Coronary artery (tissue), 2 donors: ENCODE measurements around the gene ADSS2.
"Not testable (repeated sequence)": the region's sequence is repeated elsewhere in the genome, so short reads cannot be mapped to it uniquely, and the experiment has no call there.

ENCODE experiments used
- DNase-seq: peaks from one replicate; pipeline ENCODE4 v3.0.0-alpha.2; 2017; ENCODE audit warnings: low spot score
- H3K27ac ChIP-seq, 2 donors: fragments of 200-600 bp; sonication (generic); one replicate each; pipeline ENCODE4 v1.5.1; 2016 to 2019
- H3K4me3 ChIP-seq: fragments of 200-600 bp; sonication (generic); 2 replicates; pipeline ENCODE4 v1.5.1; 2016; ENCODE audit warnings: mild to moderate bottlenecking, moderate library complexity
- TF ChIP-seq, protein P1 (sequence below): fragments of 200-600 bp; sonication (generic); IDR thresholded peaks from one replicate; pipeline ENCODE4 v1.5.1; 2019; ENCODE audit warnings: antibody characterized with exemption

Gene ADSS2

DNA sequence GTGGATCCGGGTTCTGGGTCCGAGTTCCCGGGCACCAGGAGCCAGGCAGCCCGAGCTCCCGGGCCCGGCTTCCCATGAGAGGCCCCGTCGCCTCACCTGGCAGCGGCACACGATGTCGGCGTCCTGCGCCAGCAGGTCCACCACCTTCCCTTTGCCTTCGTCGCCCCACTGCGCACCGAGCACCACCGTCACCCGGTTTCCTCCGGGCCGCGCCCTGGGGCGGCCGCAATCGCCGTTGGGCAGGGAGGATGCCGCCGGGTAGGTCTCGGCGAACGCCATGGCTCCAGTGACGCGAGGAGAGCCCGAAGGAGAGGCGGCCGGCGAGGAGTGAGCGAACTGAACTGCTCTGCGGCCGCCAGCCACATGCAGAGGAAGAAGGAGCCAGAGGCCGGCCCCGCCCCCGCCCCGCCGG, at the start of gene ADSS2:
Gene ADSS2, minus strand, starts transcription at position 371 of the 412 bp plus-strand sequence. Its CDS starts 92 bp downstream, at position 279.
- TF ChIP-seq, protein P1, sequence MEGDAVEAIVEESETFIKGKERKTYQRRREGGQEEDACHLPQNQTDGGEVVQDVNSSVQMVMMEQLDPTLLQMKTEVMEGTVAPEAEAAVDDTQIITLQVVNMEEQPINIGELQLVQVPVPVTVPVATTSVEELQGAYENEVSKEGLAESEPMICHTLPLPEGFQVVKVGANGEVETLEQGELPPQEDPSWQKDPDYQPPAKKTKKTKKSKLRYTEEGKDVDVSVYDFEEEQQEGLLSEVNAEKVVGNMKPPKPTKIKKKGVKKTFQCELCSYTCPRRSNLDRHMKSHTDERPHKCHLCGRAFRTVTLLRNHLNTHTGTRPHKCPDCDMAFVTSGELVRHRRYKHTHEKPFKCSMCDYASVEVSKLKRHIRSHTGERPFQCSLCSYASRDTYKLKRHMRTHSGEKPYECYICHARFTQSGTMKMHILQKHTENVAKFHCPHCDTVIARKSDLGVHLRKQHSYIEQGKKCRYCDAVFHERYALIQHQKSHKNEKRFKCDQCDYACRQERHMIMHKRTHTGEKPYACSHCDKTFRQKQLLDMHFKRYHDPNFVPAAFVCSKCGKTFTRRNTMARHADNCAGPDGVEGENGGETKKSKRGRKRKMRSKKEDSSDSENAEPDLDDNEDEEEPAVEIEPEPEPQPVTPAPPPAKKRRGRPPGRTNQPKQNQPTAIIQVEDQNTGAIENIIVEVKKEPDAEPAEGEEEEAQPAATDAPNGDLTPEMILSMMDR = no peak
- DNase-seq = no peak
- Histone ChIP-seq H3K4me3 (peak within 1 kb of the TSS; percentile 95), H3K27ac (peak within 1 kb of the TSS; percentile 93 to 95)

DNA sequence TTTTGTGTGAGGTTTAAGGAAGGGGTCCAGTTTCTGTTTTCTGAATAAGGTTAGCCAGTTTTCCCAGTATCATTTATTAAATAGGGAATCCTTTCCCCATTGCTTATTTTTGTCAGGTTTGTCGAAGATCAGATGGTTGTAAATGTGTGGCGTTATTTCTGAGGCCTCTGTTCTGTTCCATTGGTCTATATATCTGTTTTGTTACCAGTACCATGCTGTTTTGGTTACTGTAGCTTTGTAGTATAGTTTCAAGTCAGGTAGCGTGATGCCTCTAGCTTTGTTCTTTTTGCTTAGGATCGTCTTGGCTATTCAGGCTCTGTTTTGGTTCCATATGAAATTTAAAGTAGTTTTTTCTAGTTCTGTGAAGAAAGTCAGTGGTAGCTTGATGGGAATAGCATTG, 48.8 kb upstream of the ADSS2 start:
- DNase-seq, H3K4me3 ChIP-seq, H3K27ac ChIP-seq: not testable (repeated sequence)

DNA sequence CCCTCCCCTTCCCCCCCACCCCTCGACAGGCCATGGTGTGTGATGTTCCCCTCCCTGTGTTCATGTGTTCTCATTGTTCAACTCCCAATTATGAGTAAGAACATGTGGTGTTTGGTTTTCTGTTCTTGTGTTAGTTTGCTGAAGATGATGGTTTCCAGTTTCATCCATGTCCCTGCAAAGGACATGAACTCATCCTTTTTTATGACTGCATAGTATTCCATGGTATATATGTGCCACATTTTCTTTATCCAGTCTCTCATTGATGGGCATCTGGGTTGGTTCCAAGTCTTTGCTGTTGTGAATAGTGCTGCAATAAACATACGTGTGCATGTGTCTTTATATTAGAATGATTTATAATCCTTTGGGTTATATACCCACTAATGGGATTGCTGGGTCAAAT, 47.8 kb upstream of the ADSS2 start:
- not testable (repeated sequence) for DNase-seq, H3K27ac ChIP-seq, H3K4me3 ChIP-seq

DNA sequence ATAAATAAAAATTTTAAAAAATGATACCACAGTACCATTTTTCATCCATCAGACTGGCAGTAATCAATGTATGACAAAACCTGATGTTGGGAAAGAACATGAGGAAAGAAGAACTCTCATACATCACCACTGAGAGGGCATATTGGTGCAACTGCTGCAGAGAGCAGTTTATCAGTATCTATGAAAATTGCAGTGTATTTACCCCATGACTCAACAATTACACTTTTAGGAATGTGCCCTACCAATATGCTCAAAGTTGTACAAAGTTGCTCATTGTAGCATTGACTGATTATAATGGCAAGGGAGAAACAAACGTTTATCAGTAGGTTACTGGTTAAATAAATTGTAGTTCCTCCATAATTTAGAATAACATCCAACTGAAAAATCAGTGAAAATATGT, 46.1 kb upstream of the ADSS2 start:
- H3K27ac ChIP-seq = no peak overlapping the region
- TF ChIP-seq, protein P1 = no peak

DNA sequence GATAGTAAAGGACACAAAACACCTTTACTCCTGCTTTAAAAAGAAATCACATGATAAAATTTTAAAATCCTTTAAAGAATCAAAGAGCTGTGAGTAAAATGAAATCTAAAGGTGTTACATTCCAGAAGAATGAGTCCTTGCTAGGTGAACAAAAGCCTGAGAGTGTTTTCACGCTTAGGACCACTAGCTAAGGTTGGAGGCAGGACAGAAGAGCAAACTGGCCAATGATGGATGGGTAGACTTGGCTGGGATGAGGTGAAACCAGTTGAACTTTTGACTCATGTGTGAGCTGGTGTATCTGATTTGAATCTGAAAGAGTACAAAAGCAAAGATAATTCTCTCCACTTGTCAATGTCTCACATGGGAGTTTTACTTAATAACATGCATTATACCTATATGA, 44.5 kb upstream of the ADSS2 start:
- TF ChIP-seq, protein P1 = no peak
- no peak overlapping the region for H3K4me3 ChIP-seq
- no peak for DNase-seq
- no peak overlapping the region for H3K27ac ChIP-seq

More for the DNA sequence above, 46.1 kb upstream of the ADSS2 start:
- no peak overlapping the region for H3K4me3 ChIP-seq
- DNase-seq = no peak

DNA sequence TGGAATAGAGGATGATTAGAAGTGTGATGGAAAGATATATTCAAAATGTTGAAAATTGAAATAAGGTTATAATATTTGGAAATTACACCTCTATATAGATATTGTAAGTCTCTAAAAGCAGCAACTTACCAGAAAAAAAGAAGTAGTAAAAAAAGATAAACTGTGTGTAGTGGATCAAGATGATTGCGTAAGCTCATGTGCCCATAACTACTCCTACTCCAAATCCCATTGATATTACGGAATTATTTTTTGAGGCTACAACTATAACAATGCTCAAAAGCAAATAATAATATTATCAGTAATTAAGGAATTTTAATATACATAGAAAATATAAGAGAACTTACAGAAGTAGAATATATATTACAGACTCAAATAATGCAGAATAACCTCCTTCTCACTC, 42.9 kb upstream of the ADSS2 start:
- TF ChIP-seq, protein P1 = no peak
- no peak overlapping the region for H3K27ac ChIP-seq
- no peak overlapping the region for H3K4me3 ChIP-seq
- no peak for DNase-seq

DNA sequence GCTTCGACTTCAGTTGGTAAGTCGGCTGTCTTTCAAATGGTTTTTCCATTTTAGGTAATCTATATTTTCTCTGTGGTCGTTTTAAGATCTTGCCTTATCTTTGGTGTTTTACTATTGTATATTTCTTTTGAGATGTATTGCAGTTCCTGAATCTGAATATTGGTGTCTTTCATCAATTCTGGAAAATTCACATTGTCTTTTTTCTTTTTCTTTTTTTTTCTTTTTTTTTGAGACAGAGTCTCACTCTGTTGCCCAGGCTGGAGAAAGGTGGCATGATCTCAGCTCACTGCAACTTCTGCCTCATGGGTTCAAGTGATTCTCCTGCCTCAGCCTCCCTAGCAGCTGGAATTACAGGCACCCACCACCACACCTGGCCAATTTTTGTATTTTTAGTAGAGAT, 33.3 kb upstream of the ADSS2 start:
- not testable (repeated sequence) for H3K27ac ChIP-seq, H3K4me3 ChIP-seq, DNase-seq

DNA sequence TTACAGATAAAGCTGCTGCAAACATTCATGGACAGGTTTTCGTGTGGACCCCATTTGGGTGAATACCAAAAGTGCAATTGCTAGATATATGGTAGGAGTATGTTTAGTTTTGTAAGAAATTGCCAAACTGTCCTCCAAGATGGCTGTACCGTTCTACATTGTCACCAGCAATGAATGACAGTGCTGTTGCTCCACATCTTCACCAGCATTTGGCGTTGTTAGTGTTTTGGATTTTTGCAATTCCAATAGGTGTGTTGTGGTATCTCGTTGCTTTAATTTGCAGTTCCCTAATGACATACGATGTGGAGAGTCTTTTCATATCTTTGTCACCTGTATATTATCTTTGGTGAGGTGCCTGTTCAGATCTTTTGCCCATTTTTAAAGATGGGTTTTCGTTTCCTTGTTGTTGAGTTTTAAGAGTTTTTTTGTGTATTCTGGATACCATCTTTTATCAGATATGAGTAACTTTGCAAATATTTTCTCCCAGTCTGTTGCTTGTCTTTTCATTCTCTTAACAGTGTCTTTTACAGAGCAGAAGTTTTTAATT, 21.4 kb upstream of the ADSS2 start:
- Histone ChIP-seq H3K4me3 (no peak overlapping the region), H3K27ac (no peak overlapping the region)
- no peak for DNase-seq
- TF ChIP-seq, protein P1 = no peak

DNA sequence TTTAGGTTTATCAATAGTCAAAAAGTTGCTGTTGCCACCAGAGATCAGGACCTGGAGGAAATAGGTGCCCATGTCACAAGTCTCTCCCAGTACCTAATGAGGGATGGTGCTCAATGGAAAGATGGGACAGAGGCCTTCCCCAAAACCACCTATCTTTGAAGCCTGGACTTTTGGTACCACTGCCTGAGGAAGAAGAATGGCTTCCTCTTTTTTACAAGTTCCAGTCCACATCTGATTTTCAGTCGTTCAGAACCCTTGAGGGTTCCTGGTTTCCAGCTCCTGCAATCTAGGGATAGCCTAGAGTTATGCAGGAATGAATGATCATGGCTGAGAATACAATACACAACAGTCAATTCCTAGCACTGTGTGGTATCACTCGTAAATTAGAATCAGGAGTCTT, 15.0 kb upstream of the ADSS2 start:
- Histone ChIP-seq H3K27ac (no peak overlapping the region), H3K4me3 (no peak overlapping the region)
- TF ChIP-seq, protein P1 = no peak
- DNase-seq = no peak
